ENCODE results near the gene CTDSPL.

Gene CTDSPL

DNA sequence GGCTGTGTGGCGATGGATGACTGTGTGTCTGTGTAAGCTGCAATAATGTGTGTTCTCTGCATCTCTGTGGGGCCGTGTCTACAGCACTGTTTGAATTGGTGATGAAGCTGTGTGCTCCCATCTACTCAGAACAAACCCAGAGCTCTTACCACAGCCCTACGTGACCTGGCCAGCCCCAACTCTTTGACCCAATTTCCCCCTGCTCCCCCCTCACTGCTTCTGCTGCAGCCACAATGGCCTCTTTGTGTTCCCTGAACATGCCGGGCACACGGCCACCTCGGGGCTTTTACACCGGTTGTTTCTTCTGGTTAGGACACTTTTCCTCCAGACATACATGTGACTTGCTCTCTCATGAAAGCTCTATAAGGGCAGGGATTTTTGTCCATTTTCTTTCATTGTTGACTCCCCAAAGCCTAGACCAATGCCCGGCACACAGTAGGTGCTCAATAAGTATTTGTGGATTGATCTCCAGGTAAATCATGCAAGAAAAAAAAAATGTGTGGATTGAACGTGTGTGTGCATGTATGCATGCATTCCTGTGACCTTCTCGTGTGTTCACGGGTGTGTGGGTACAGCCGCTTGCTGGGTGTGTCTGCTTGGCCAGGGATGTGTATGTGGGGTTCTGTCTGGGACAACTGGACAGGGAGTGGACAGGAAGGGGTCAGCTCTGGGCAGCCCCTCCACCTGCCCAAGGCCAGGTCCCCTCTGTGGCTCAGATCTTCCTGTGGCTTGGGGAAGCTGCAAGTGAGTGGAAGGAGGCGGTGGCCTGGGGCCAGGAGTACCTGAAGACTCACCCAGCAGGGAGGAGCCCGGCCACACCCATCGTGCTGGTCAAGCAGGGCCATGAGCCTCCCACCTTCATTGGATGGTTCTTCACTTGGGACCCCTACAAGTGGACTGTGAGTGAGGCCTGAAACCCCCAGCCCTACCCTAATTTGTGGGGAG, 143.7 kb downstream of the CTDSPL start:
- DNase-seq, result no peak

- no peak for DNase-seq
Observed at GRCh38 chr3:38006031-38006430, 144.4 kb downstream of the CTDSPL start.

GRCh38 chr3:38006445-38006995, 144.8 kb downstream of the CTDSPL start:
- DNase-seq, result no peak

DNA sequence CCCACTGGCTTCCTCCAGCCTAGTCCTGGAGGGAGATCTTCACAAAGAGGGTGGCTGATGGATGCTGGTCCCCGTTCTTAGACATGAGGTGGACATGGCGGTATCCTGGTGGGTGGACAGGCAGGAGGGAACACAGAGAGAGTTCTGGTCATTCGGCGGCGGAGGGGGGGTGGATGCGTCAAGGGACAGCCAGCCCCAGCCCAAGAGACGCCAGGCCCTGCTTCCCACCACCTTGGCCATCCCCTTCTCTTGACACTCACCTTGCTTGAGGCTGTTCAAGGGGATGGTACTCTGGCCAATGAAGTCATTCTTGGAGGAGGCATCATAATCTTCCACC, 146.0 kb downstream of the CTDSPL start:
- no peak for DNase-seq

DNA sequence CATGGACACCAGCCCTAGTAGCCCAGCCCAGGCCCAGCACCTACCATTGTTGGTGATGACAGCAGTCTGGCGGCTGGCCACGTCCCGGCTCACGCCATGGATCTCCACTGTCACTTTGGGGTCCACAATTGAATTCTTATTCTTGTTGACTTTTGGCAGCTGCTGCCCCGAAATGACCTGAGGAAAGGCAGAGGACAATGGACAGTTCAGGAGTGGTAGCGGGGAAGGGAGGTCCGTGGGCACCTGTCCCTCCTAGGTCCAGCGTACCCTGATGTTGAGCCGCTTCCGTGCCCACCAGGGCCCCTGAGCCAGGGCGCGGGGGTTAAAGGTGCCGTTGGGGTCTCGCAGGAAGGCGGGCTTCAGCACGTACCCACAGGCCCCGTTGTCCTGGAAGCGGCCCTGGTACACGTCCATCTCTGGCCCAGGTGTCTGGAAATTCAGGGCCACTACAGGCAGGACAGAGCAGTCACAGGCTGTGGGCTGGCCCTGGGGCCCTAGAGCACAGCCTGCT, 146.6 kb downstream of the CTDSPL start:
- no peak for DNase-seq

GRCh38 chr3:38008971-38009580, 147.4 kb downstream of the CTDSPL start:
- DNase-seq, result no peak

DNA sequence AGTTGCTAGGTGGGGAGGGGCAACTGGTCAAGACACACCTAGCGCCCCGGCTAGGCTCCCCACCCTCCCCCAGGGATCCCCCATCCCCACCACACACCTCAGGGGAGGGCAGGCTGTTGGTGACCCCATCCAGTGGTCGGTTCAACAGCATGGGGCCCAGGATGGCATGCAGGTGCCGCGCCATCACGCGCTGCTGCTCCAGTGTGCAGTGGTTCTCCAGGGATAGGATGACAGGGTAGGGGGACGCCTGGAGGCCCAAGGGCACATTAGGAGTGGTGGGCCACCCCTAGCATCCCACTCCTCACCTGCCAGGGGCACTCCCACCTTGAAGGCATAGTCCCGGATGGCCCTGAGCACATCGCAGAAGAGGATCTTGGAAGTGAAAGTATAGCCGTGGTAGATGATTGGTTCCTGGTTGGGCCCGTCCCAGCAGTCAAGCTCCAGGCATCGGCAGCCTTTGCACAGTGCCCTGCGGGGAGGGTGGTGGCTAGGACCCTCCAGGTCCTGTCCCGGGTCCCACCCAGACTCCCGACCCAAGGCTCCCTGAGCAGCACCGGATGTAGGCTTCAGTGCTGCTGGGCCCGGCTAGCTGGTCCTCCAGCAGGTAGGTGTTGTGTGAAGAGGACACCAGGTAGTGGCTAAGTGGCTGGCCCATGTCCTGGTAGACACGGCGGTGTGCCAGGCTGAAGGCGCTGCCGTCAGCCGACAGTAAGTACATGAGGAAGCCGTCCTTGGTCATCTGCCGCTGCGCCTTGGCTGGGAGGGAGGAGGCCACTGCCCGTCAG, 148.3 kb downstream of the CTDSPL start:
- DNase-seq, result no peak

GRCh38 chr3:38011111-38011510, 149.4 kb downstream of the CTDSPL start:
- DNase-seq, result no peak

DNA sequence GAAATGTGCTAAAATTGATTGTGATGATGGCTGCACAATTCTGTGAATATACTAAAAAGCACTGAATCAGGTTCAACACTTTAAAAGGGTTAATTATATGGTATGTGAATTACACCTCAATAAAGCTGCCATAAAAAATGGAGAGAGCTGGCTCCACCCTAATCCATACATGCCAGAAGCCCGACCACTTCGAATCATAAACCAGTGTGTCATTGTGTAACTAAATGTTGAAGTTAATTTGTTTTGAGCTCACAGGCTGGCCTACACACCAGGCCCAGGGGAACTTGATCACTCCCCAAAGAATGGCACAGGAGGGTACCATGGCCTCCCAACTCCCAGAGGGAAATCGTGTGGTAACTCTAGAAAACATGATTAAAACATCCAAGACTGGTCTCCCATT, 153.8 kb downstream of the CTDSPL start:
- DNase-seq, result no peak

- no peak for DNase-seq
Observed at GRCh38 chr3:38015984-38016383, 154.3 kb downstream of the CTDSPL start.

- no peak for DNase-seq
Observed at GRCh38 chr3:38016410-38016809, 154.7 kb downstream of the CTDSPL start.

DNA sequence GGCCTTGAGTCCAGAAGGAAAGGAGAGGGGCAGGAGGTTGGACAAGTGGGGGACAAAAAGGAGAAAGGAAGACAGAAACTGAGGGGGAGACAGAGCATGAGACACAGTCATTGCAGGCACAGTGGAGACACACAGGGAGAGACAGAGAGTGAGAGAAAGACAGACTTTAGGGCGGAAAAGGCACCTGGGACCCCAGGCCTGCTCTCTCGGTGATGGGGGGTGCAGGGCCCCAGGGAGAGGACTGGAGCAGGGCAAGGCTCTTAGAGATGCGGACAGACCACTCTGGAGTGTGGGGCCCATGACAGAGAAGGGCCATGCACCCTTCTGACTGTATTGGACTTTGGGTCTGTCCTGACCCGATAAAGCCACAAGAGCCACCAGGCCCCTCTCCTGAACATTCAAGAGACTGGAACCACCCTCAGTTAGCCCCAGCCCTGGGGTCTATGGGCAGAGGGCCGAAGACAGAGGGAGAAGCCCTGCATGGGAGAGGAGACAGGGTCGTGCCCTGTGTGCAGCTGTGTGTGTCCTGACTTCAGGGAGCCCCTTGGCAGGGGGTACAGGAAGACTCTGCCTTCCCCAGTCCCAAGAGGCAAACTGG, 155.3 kb downstream of the CTDSPL start:
- DNase-seq, result no peak

GRCh38 chr3:38017445-38018295, 156.0 kb downstream of the CTDSPL start:
- no peak for DNase-seq

DNA sequence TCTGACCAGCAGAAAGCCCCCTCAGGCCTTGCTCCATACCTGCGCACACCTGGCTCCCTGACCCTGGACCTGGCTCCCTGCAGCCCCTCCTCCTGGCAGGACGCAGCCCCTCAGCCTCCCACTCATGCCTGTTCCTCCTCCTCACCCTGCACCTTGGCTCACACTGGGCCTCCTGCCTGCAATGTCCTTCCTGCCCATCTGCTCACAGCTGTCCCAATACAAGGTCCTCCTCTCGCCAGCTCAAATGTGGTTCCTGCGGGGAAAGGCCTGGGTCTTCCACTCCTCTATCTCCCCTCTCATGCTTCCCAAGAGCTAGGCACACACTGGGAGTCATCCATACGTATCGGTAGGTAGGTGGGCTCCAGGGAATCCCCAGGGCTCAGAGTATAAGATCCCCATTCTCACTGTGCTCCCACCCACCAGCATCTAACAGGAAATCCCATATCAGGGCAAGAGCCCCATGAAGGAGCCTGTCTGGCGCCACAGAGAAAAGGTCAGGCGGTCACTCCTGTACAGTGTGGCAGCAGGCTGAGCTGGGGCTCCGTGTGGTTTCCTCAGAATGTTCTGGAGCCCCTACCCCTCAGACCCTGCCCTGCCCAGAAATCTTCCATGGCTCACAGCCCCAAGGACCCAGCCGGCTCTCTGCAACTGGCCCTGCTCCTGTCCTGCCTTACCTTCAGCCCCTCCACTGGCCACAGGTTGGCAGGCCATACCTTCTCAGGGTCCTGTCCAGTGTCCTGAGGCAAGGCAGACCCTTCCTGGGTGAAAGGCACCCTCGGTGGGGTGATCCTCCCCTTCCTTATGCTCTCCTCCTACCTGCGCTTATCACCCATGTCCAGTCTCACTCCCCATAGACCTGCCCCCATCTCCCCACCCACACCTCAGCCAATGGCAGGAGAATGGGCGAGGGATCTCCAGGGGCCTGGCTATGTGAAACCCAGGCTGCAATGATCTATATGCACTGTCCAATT, 156.9 kb downstream of the CTDSPL start:
- no peak for DNase-seq

GRCh38 chr3:38019658-38020341, 158.1 kb downstream of the CTDSPL start:
- no peak for DNase-seq

GRCh38 chr3:38020342-38020726, 158.7 kb downstream of the CTDSPL start:
- no peak for DNase-seq

GRCh38 chr3:38021196-38021595, 159.5 kb downstream of the CTDSPL start:
- DNase-seq, result no peak

DNA sequence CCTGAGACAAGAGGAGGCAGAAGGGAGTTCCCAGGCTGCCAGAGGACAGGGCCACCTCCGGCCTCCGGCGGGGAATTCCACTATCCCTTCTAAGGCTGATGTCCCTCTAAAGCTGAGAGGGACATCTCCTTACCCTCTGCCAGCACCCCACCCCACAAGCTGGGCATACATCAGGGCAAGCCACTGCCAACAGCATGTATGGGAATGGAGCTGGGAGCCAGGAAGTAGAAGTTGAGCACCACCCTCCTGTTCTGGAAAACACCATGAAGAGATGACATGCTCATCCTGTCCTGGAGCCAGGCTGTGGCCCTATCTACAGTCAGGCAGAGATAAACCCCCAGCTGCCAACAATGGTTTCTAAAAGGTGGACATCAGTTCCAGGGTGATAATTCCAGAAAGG, 160.6 kb downstream of the CTDSPL start:
- no peak for DNase-seq

DNA sequence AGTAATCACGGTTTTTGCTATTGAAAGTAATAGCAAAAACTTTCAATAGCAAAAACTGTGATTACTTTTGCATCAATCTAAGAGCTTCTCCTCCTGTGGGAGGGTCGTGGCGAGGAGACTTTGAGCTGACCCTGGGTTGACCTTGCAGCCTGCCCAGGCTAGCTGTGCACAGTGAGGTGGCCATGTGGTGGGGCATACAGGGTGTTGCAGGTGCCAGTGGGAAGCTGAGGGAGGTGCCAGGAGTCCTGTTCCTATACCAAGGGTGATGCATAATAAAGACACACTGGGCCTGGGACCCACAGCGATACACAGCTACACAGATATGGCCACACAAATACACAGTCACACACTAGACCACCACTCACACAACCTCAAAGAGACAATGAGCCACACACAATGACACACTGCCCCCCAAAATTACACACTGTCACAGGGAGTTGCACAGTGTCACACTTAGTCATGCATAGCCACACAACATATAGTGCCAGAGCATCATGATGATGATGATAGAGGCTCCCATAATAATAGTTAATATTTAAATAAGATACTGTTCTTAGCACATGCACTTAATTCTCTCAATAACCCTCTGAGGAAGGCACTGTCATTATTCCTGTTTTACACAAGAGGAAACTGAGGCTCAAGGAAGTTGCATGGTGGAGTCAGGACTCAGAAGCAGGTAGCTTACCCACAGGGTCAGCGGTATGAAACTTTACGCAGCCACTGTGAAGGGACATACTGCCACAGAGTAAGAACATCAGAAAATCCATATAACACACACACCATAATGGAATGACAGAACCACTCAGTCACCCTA, 161.4 kb downstream of the CTDSPL start:
- peak; percentile 8 for DNase-seq
